Measurements from ENCODE around the gene LEMD2.

LEMD2 gene

DNA sequence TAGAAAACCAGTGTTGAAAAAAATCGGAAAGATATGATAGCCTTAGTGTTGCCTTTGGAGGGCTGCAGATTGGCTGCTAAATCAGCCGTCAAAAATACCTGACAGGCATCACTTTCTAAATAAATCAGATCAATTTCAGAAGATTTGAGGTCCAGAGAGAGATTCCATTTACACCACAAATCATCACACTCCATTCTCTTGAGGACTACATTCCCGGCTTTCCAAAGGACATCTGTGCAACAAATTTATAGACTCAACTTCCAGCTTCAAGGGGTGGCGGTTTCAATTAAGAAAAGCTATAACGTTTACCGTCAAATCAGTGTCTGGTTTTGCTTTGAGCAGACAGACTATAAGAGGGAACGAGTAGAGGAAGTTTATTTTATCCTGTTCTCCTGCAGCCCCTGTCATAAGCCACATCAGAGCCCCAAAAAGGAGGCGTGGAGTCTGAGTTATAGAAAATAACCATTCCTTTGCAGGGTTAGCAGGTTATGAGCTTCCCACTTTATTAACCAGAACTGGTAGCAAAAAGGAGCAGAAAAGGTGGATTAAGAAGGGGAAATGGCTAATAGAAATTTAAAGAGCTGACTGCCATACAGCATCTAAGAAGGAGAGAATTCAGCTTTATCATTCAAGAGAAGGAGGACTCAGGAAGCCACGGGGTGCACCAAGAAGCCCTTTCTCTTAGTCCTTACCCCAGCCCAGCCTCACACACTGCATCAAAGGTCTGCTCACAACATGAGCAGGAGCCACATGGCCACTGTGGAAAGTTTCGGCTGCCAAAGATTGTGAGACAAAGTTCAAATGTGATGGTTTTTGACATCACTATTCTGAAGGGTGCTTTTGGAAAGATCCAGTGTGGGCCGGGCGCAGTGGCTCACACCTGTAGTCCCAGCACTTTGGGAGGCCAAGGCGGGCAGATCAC, 64.6 kb downstream of the LEMD2 start:
- DNase-seq: no peak

DNA sequence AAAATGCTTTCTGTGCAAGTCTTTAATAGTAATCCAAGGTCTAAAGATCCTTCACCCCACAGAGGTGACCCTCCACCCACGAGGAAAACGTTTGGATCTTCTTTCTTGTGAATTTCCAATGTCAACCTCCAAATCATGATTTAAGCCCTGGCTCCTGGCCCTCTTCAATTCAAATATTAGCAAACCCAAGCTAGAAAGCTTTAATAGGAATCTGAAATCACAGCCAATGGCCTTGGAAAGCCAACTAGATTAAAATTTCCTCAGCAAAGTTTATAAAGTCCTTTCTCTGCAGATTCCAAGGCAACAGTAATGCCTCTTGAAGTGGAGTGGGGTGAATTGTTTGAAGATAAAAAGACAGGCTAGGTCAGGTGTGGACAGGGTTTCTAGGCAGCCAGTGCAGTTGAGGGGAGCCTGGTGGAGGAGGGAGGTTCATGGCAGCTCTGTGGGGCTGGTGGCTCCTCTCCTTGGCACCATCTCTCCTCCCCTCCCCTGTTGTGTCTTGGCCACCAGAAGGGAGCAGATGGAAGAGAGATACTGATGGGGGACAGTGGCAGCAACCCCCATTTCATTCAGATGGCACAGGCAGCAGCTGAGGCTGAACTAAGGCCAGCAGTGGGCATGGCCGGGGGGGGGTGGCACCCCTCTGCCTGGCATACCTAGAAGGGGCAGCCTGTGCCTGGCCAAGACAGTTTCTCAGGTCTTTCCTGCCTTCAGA, 65.4 kb downstream of the LEMD2 start:
- no peak for DNase-seq

DNA sequence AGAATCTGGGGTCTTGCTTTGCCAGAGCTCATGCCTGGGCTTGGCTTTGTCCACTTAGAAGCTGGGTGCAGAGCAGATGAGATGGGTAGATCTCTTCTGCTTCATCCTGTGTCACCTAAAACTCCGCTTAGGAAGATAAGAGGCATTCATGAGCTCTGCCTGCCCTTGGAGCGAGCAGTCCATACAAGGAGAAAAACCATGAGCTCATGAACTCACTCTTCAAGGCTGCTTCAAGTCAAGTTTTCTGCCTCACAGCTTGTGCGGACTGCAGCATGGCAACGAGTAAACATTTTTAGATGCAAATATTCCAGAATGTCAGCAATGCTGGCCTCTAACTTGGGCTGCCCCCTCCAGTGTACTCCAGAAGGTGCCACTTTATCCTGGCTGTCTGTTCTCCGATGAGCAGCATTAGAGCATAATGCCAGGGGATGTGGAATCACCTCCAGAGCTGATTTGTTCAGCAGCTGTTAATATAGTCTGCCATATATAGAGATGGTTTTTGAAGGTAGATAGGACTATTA, 66.8 kb downstream of the LEMD2 start:
- DNase-seq: no peak

DNA sequence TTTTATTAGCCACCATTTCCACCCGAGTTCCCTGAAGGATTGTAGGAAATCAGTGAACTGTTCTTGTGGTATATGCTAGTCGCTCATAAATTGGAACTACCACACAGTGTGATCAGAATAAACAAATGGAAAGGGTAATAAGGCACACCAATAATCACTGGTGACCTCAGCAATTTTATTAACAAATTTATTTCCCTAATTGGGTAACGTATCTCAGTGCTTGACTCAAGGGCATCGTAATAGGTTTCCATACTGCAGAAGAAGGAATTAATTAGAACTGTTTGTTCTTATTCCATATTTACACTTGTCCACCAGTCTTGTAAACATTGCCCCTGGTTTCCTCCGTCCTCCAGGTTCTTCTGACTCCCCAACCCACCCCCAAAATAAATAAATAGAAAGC, 67.4 kb downstream of the LEMD2 start:
- DNase-seq: no peak
